Lower leg skin (tissue), 4 donors: ENCODE results near the gene PRSS38. TPM values are rescaled to one million over a fixed set of nuclear protein-coding genes. Genes with fewer than 3 reads are reported as not detected.

ENCODE experiments used
- DNase-seq, 2 donors: peaks; one replicate each; pipeline ENCODE4 v3.0.0-alpha.2; 2019; ENCODE audit warnings: low spot score in 2 of 2
- H3K4me3 ChIP-seq: fragments of 200-600 bp; sonication (generic); 2 replicates; pipeline ENCODE4 v1.5.1; 2017; ENCODE audit warnings: mild to moderate bottlenecking, low read depth; ENCODE audit not compliant: poor library complexity, severe bottlenecking
- POLR2A ChIP-seq, 2 donors: fragments of 450-650 bp; IDR thresholded peaks; one replicate each; pipeline ENCODE4 v1.6.1; 2016 to 2017; ENCODE audit warnings: antibody characterized with exemption in 2 of 2, mild to moderate bottlenecking in 1 of 2, moderate library complexity in 1 of 2
- WGBS, 2 donors: methylation state at CpG; one replicate each; pipeline ENCODE4 v1.1.5; 2018; 5-methylcytosine and 5-hydroxymethylcytosine counted together
- intact Hi-C: fragments of 100-400 bp; cut with DNase I; formaldehyde crosslinking; loops from one replicate; pipeline ENCODE4 v1.15.0; 2023; ENCODE audit warnings: low total_unique reads
- total RNA-seq, 4 donors: library from RNA; depleted of rRNA; stranded (reverse); fragments of >200 nt; gene quantifications; one replicate each; pipeline ENCODE4 v1.1.0, GENCODE V29; 2016
- TF ChIP-seq, protein P1 (sequence below), 3 donors: fragments of 450-650 bp; IDR thresholded peaks; one replicate each; pipeline ENCODE4 v1.5.1; 2016; ENCODE audit warnings: antibody characterized with exemption in 3 of 3, mild to moderate bottlenecking in 3 of 3, moderate library complexity in 2 of 3

Gene PRSS38
- total RNA-seq, 4 donors from 2014 or later, result not detected

DNA sequence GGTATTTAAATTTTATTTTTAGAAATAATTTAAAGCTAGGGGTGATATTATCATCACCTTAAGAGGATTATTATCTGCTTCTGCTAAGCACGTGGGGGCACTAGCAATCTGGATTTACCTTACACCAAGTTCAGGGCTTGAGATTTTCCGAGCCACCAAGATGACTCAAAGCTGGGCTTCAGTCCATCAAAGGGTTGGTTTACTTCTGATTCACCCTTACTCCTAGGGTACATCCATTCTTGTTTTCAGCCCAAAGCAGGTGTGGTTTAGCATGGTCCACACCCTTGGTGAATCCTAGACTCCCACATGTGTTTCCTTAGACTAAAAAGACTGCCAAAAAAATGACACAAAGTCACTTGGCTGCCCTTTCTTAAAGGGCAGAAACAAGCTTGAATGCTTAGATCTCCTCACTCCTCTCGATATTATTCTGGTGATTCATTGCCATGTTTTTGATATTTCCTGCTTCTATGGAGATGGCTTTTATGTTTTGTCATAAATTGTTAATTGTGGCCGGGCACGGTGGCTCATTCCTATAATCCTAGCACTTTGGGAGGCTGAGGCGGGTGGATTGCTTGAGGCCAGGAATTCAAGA is 9.8 kb upstream of the PRSS38 start:
- no peak for DNase-seq
- H3K4me3 ChIP-seq, result no peak overlapping the region
- WGBS, 2 donors, result 19 to 24% methylated on average over 6 of the region's 6 CpGs
- intact Hi-C loops, result no loop called here
- TF ChIP-seq, protein P1, sequence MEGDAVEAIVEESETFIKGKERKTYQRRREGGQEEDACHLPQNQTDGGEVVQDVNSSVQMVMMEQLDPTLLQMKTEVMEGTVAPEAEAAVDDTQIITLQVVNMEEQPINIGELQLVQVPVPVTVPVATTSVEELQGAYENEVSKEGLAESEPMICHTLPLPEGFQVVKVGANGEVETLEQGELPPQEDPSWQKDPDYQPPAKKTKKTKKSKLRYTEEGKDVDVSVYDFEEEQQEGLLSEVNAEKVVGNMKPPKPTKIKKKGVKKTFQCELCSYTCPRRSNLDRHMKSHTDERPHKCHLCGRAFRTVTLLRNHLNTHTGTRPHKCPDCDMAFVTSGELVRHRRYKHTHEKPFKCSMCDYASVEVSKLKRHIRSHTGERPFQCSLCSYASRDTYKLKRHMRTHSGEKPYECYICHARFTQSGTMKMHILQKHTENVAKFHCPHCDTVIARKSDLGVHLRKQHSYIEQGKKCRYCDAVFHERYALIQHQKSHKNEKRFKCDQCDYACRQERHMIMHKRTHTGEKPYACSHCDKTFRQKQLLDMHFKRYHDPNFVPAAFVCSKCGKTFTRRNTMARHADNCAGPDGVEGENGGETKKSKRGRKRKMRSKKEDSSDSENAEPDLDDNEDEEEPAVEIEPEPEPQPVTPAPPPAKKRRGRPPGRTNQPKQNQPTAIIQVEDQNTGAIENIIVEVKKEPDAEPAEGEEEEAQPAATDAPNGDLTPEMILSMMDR (IDR thresholded peaks at IDR 0.05), result no peak
- TF ChIP-seq POLR2A (IDR thresholded peaks at IDR 0.05), result no peak

DNA sequence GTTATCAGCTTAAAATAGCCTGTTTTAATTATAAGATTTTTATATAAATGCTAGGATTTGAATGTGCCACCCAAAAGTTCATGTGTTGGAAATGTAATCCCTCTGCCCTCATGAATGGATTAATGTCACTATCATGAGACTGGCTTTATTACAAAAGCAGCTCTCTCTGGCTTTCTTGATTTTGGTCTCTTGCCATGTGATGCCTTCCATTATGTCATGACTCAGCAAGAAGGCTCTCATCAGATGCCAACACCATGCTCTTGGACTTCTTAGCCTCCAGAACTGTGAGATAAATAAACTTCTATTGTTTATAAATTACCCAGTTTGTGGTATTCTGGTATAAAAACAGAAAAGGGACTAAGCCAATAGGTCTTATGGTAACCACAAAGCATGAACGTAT is 6.9 kb upstream of the PRSS38 start:
- no peak overlapping the region for H3K4me3 ChIP-seq
- 63 to 83% methylated on average over 1 of the region's 1 CpG for WGBS, 2 donors
- no peak for DNase-seq
- TF ChIP-seq, protein P1 (IDR thresholded peaks at IDR 0.05), result no peak
- no peak for TF ChIP-seq POLR2A (IDR thresholded peaks at IDR 0.05)
- intact Hi-C loops, result no loop called here

DNA sequence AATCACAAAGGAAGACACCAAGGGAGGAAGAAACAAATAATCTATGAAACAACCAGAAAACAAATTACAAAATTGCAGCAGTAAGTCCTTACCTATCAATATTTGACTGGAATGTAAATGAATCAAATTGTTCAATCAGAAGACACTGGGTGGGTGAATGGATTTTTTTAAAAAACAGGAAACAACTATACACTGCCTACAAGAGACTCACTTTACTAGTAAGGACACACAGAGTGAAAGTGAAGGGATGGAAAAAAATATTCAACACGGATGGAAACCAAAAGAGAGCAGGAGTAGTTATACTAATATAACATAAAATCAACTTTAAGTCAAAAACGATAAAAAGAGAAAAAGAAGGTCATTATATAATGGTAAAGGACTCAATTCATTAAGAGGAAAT is 6.4 kb upstream of the PRSS38 start:
- no peak for DNase-seq
- intact Hi-C loops, result no loop called here
- TF ChIP-seq, protein P1 (IDR thresholded peaks at IDR 0.05), result no peak
- no peak for TF ChIP-seq POLR2A (IDR thresholded peaks at IDR 0.05)
- H3K4me3 ChIP-seq, result no peak overlapping the region
- 89 to 95% methylated on average over 2 of the region's 2 CpGs for WGBS, 2 donors

DNA sequence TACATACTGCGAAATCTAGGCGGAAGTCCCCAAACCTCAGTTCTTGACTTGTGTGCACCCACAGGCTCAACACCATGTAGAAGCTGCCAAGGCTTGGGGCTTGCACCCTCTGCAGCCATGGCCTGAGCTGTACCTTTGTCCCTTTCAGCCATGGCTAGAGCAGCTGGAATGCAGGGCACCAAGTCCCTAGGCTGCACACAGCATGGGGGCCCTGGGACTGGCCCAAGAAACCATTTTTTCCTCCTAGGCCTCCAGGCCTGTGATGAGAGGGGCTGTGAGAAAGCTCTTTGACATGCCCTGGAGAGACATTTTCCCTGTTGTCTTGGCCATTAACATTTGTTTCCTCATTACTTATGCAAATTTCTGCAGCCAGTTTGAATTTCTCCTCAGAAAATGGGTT is 1.5 kb upstream of the PRSS38 start:
- DNase-seq, result no peak
- WGBS, 2 donors, result 93 to 100% methylated on average over 2 of the region's 2 CpGs
- no peak overlapping the region for H3K4me3 ChIP-seq
- intact Hi-C loops, result no loop called here
- TF ChIP-seq, protein P1 (IDR thresholded peaks at IDR 0.05), result no peak

DNA sequence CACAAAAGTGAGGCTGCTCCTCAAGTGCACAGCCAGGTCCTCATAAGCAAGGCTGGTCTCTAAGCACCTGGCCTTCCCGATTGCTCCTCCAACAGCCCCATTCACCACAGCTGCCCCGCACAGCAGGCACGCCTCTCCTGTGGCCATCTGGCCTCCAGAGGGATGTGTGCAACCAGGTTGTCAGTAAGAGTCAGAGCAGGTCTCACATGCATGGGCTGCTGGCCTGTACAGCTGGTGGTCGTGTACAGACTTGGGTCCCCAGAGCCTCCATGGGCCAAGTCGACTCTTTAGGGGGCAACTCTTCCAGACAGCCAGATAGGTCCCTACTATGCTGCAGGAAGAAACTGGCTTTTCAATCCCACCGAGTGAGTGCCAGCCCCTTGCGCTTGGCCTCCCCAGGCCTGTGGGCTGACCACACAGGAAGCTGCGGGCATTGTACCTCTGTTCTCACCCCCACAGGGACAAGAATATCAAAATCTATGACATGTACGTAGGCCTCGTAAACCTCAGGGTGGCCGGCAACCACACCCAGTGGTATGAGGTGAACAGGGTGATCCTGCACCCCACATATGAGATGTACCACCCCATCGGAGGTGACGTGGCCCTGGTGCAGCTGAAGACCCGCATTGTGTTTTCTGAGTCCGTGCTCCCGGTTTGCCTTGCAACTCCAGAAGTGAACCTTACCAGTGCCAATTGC is 1.4 kb downstream of the PRSS38 start:
- DNase-seq, result no peak

More for the DNA sequence above, 1.4 kb downstream of the PRSS38 start:
- TF ChIP-seq, protein P1 (IDR thresholded peaks at IDR 0.05), result no peak
- TF ChIP-seq POLR2A (IDR thresholded peaks at IDR 0.05), result no peak
- 88 to 89% methylated on average over 13 to 16 of the region's 16 CpGs for WGBS, 2 donors
- no peak overlapping the region for H3K4me3 ChIP-seq
- intact Hi-C loops, result no loop called here
